HUES48 (cell line): ENCODE measurements around the gene NACC2.

Experiments
- H3K27ac ChIP-seq: one replicate; pipeline ENCODE4 v1.7.0; 2013; ENCODE audit warnings: low read depth, low read length, inconsistent platforms
- H3K27me3 ChIP-seq: 2 replicates; pipeline ENCODE4 v1.6.1; 2013; ENCODE audit warnings: mild to moderate bottlenecking, low read length; ENCODE audit not compliant: control insufficient read depth, insufficient read depth
- H3K36me3 ChIP-seq: 2 replicates; pipeline ENCODE4 v1.6.1; 2013; ENCODE audit warnings: low read length; ENCODE audit not compliant: control insufficient read depth, insufficient read depth
- H3K4me1 ChIP-seq: 2 replicates; pipeline ENCODE4 v1.6.1; 2013; ENCODE audit warnings: mild to moderate bottlenecking, low read length; ENCODE audit not compliant: control insufficient read depth, insufficient read depth
- H3K4me3 ChIP-seq: 2 replicates; pipeline ENCODE4 v1.5.1; 2013; ENCODE audit warnings: mild to moderate bottlenecking, low read depth, low read length
- H3K9ac ChIP-seq: 2 replicates; pipeline ENCODE4 v1.6.1; 2013; ENCODE audit warnings: mild to moderate bottlenecking, low read depth, low read length, moderate library complexity
- H3K9me3 ChIP-seq: 2 replicates; pipeline ENCODE4 v1.6.1; 2013; ENCODE audit warnings: low read length; ENCODE audit not compliant: control insufficient read depth, insufficient read depth

NACC2 gene

GRCh38 chr9:136127313-136127712 lies 32.2 kb upstream of the NACC2 start:
- Histone ChIP-seq H3K9me3 (no peaks in the 10 kb centered on the region), H3K9ac (no peak overlapping the region), H3K27me3 (peaks cover 8% of the 10 kb centered on the region; the same call in 1 of the 2 replicates), H3K36me3 (no peaks in the 10 kb centered on the region), H3K4me3 (no peak overlapping the region), H3K4me1 (no peaks in the 10 kb centered on the region; the same call in 1 of the 2 replicates), H3K27ac (no peak overlapping the region)

GRCh38 chr9:136124976-136125692 lies 30.0 kb upstream of the NACC2 start:
- no peak overlapping the region for H3K4me3 ChIP-seq
- H3K36me3 ChIP-seq = no peaks in the 10 kb centered on the region
- no peak overlapping the region for H3K9ac ChIP-seq
- no peaks in the 10 kb centered on the region; the same call in 1 of the 2 replicates for H3K4me1 ChIP-seq
- H3K9me3 ChIP-seq = no peaks in the 10 kb centered on the region
- no peaks in the 10 kb centered on the region for H3K27me3 ChIP-seq
- H3K27ac ChIP-seq = no peak overlapping the region

DNA sequence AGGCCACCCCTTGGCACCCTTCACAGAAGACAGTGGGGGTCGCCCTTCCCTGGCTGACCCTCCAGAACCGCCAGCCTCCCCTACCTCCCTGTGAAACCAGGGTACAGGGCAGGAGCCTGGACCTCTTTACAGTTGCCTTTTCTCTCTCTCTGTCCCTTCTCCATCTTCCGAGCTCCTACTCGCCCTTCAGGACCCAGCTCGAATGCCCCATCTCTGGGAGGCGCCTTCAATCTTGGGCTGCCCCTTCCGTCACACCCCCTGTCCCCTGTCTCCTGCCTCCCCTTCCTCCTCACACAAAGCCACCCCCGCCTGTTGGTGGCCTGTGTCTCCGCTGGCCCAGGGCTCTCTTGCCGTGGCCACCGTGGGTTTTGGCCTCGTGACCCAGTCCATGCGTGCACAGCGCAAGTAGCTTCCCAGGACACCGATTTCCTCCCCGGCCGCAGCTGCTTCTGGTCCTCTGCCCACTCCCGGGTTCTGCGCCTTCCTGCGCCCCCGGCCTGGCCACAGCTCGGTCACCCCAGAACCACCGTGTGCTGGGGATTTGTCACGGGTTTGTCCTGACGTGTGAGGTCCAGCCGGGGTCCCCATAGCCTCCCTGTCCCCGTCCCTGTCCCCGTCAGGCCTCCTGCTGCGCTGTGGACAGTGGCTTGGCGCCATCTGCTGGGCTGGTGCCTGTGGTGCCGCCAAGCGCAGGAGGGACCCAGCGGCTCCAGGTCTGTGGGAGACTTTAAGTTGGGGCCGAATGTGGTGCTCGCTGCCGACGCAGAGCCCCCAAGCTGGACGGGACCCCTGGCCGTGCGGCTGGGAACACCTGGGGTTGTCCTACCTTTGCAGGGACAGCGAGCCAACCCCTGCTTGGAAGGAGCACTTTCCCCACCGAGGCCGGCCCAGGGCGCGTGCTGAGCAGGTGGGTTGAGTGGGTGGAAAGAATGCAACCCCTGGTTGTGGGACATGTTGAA lies 27.6 kb upstream of the NACC2 start:
- H3K27ac ChIP-seq = no peak overlapping the region
- no peaks in the 10 kb centered on the region for H3K27me3 ChIP-seq
- H3K9me3 ChIP-seq = no peaks in the 10 kb centered on the region
- H3K4me3 ChIP-seq = no peak overlapping the region
- H3K36me3 ChIP-seq = no peaks in the 10 kb centered on the region
- H3K4me1 ChIP-seq = peaks cover 4% of the 10 kb centered on the region
- H3K9ac ChIP-seq = no peak overlapping the region

DNA sequence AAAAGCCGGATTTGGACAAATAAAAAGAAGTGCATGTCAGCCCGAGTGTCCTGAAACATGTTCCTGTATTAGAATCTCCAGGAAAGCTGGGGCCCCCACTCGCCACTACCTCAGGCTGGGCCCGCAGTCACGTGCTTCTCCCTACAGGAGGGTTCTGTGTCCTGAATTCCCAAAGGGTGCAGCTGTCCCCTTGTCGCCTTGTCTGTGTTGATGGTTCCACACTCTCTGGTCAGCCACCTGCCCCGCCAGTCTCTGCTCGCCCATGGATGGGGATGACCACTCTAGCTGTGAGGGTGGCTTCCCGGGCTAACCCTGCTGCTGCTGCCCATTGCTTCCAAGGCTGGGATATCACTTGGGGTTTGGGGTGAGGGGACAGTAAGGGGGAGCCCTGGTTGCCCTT lies 26.7 kb upstream of the NACC2 start:
- Histone ChIP-seq H3K36me3 (no peaks in the 10 kb centered on the region), H3K27ac (no peak overlapping the region), H3K9ac (no peak overlapping the region), H3K27me3 (no peaks in the 10 kb centered on the region), H3K4me3 (no peak overlapping the region), H3K4me1 (peaks cover 10% of the 10 kb centered on the region), H3K9me3 (no peaks in the 10 kb centered on the region)

DNA sequence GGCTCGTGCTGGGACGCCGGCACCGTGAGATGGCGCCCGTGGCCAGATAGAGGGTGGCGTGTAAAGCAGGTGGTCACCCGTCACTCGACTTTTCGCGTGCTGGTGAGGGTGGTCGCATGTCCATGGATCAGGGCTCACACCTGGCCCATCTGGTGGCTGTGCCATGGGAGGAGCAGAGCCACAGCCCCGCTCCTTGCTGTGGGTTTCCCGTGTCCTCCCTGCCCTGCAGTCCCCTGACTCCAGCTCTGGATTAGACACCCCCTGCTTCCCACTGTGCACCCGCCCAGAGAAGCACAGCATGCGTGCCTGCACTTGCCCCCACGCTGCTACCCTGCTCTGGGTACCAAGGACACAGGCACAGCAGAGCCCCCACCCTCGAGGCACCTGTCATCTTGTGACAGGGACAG lies 25.4 kb upstream of the NACC2 start:
- Histone ChIP-seq H3K36me3 (peaks cover 12% of the 10 kb centered on the region), H3K27ac (no peak overlapping the region), H3K4me1 (peaks cover 10% of the 10 kb centered on the region), H3K9me3 (no peaks in the 10 kb centered on the region), H3K9ac (no peak overlapping the region), H3K27me3 (no peaks in the 10 kb centered on the region), H3K4me3 (no peak overlapping the region)

DNA sequence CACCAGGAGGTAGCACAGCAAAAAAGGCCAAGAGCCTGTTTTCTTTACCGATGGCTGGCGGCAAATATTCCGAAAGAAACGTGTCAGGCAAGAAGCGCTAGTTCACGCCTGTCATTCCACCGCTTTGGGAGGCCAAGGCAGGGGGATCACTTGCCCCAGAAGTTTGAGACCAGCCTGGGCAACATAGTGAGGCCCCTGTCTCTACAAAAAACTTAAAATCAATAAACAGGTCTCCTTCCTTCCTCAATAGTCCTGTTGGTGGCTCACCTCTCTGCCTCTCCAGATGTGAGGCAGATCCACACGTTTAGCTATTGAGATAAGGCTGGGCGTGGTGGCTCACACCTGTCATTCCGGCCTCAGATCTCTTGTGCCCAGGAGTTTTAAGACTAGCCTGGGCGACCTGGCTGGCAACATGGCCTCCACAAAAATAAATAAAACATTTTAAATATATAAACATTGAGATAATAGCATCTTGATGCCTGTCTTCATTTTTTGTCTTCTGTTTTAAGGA lies 24.8 kb upstream of the NACC2 start:
- H3K27ac ChIP-seq = peak overlapping the region; percentile 85
- H3K9me3 ChIP-seq = no peaks in the 10 kb centered on the region
- peaks cover 16% of the 10 kb centered on the region for H3K36me3 ChIP-seq
- peak overlapping the region; percentile 77 for H3K4me3 ChIP-seq
- H3K9ac ChIP-seq = no peak overlapping the region; the same call in 1 of the 2 replicates
- peaks cover 10% of the 10 kb centered on the region for H3K4me1 ChIP-seq
- no peaks in the 10 kb centered on the region for H3K27me3 ChIP-seq

GRCh38 chr9:136119061-136119882 lies 24.2 kb upstream of the NACC2 start:
- H3K9me3 ChIP-seq = no peaks in the 10 kb centered on the region
- peak overlapping the region; percentile 57; the same call in 1 of the 2 replicates for H3K9ac ChIP-seq
- H3K27ac ChIP-seq = peak overlapping the region; percentile 85
- no peaks in the 10 kb centered on the region for H3K27me3 ChIP-seq
- peaks cover 16% of the 10 kb centered on the region for H3K36me3 ChIP-seq
- H3K4me3 ChIP-seq = peak overlapping the region; percentile 77
- peaks cover 10% of the 10 kb centered on the region for H3K4me1 ChIP-seq

- H3K4me3 ChIP-seq = peak within 1 kb of the TSS; percentile 77
- H3K4me1 ChIP-seq = peaks cover 10% of the 10 kb centered on the region
- no peaks in the 10 kb centered on the region for H3K9me3 ChIP-seq
- H3K9ac ChIP-seq = peak within 1 kb of the TSS; percentile 57
- peak within 1 kb of the TSS; percentile 85 for H3K27ac ChIP-seq
- H3K27me3 ChIP-seq = no peaks in the 10 kb centered on the region
- H3K36me3 ChIP-seq = peaks cover 16% of the 10 kb centered on the region
These were observed 23.4 kb upstream of the NACC2 start, which contains the start of gene TMEM250 for GRCh38 chr9:136118320-136119060. Gene TMEM250 (minus strand): TSS chr9:136118875. CDS start chr9:136116900, 1,975 bp downstream.

GRCh38 chr9:136117916-136118319 lies 22.8 kb upstream of the NACC2 start:
- Histone ChIP-seq H3K27me3 (no peaks in the 10 kb centered on the region), H3K4me3 (peak overlapping the region; percentile 77), H3K4me1 (peaks cover 10% of the 10 kb centered on the region), H3K9ac (peak overlapping the region; percentile 57), H3K9me3 (no peaks in the 10 kb centered on the region), H3K36me3 (peaks cover 16% of the 10 kb centered on the region), H3K27ac (peak overlapping the region; percentile 85)
